ENCODE data around the gene LCNL1. TPM values are rescaled to one million over a fixed set of nuclear protein-coding genes. Genes with fewer than 3 reads are reported as not detected.

Gene LCNL1
- total and polyA plus RNA-seq, 2 of the 13 experiments (the other 11 are each of a cell fraction or from before 2014, with no cell fraction given) = not detected

- H3K9me3 ChIP-seq (ENCODE audit: low read length) = no peaks in the 10 kb centered on the region
- no peaks in the 10 kb centered on the region for H3K36me3 ChIP-seq (replicated peaks in 1 of 2; ENCODE audit: control insufficient read depth in 1 of 2, insufficient read depth in 2 of 2, low read length in 2 of 2)
- H3K9ac ChIP-seq (ENCODE audit: insufficient read depth, low read depth, low read length) = no peak overlapping the region
- H3K27me3 ChIP-seq (ENCODE audit: control insufficient read depth in 1 of 2, insufficient read depth in 2 of 2, low read length in 2 of 2) = peaks cover 23 to 53% of the 10 kb centered on the region in 2 experiments
- CTCF ChIA-PET (ENCODE audit: low intra/inter-chr PET ratio, low total read pairs) = no interaction called here
- no peak overlapping the region for H3K4me2 ChIP-seq (ENCODE audit: low read depth, low read length)
- WGBS (ENCODE audit: low lambda C conversion rate) = 60% methylated on average over 19 of the region's 26 CpGs
- in situ Hi-C loops (cut with HindIII; ENCODE audit: extremely low pct_ligation_motif_present, low pct_unique_long_range_greater_than_20kb) = no loop called here
- TF ChIP-seq ATF2 (CRISPR knock-in tag; IDR thresholded peaks at IDR 0.05) (no peak), ZNF572 (CRISPR knock-in tag; IDR thresholded peaks at IDR 0.05) (no peak), ZNF549 (CRISPR knock-in tag; IDR thresholded peaks at IDR 0.05) (no peak), TOE1 (CRISPR knock-in tag; IDR thresholded peaks at IDR 0.05) (no peak), SP4 (CRISPR knock-in tag; IDR thresholded peaks at IDR 0.05) (no peak), SIN3B (IDR thresholded peaks at IDR 0.05; ENCODE audit: low read length) (no peak), TARDBP (CRISPR knock-in tag; IDR thresholded peaks at IDR 0.05) (no peak)
- DNase-seq (ENCODE audit: low spot score) (no peak), FAIRE-seq (no peak), ATAC-seq (no peak)
- intact Hi-C loops (cut with micrococcal nuclease; ENCODE audit: unreplicated experiment) = no loop called here
- no peak overlapping the region for H2AFZ ChIP-seq (ENCODE audit: low read length)
- BruUV-seq (replicated peaks) = no TSS peak
- H3K4me1 ChIP-seq (ENCODE audit: insufficient read depth, low read length) = peaks cover 32% of the 10 kb centered on the region
- H3K79me2 ChIP-seq (ENCODE audit: insufficient read depth, low read length) = no peaks in the 10 kb centered on the region
- H3K4me3 ChIP-seq (replicated peaks in 1 of 3; ENCODE audit: insufficient read depth in 1 of 3, low read depth in 2 of 3, low read length in 3 of 3) = no peak overlapping the region
- no peaks in the 10 kb centered on the region for H4K20me1 ChIP-seq (ENCODE audit: insufficient read depth, low read length)
- POLR2A ChIA-PET = interaction anchor here (0.7 kb wide), 1 partner anchor 74 kb away, joined by 5 read pairs; no protein-coding TSS in a partner anchor
- no peak overlapping the region for H3K27ac ChIP-seq (ENCODE audit: extremely low read length, insufficient read depth, low read length)
Measured at GRCh38 chr9:136964833-136965422, 17.9 kb upstream of the LCNL1 start.
